NCI-H187 treated with DMSO at 0.1 percent for 48 hours (cell line): Measurements from ENCODE around the gene GAL3ST2.
"Not testable (repeated sequence)": the region's sequence is repeated elsewhere in the genome, so short reads cannot be mapped to it uniquely, and the experiment has no call there.

Experiments used
- DNase-seq: peaks from one replicate; lab custom pipeline; 2025; lab: John Stamatoyannopoulos, UW

Gene GAL3ST2

GRCh38 chr2:241776336-241777169 is at the start of gene GAL3ST2:
TSS of gene GAL3ST2 (plus strand) at chr2:241776822. CDS start at chr2:241776956, 134 bp downstream.
- DNase-seq = no peak

GRCh38 chr2:241728000-241728399 is 48.6 kb upstream of the GAL3ST2 start:
- DNase-seq = no peak

- no peak for DNase-seq
These were observed 48.0 kb upstream of the GAL3ST2 start for GRCh38 chr2:241728627-241729026.

- DNase-seq = no peak
These were observed 46.8 kb upstream of the GAL3ST2 start for GRCh38 chr2:241729868-241730267.

DNA sequence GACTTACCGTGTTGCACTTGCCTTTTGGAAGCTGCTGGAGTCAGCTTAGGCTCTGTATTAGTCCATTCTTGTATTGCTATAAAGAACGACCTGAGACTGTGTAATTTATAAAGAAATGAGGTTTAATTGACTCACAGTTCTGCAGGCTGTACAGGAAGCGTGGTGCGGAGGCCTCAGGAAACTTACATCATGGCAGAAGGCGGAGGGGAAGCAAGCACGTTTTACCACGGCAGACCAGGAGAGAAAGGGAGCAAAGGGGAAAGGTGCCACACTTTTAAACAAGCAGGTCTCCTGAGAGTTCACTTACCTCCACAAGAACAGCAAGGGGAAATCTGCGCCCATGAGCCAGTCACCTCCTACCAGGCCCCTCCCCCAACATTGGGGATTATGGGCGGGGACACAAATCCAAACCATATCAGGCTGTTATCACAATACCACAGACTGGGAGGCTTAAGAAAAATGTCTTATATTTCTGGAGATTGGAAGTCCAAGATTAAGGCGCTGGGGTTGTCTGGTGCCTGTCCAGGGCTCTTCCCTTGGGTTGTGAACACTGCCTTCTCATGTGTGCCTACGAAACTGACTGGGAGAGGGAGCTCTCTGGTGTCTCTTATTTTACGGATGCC is 45.8 kb upstream of the GAL3ST2 start:
- no peak for DNase-seq

DNA sequence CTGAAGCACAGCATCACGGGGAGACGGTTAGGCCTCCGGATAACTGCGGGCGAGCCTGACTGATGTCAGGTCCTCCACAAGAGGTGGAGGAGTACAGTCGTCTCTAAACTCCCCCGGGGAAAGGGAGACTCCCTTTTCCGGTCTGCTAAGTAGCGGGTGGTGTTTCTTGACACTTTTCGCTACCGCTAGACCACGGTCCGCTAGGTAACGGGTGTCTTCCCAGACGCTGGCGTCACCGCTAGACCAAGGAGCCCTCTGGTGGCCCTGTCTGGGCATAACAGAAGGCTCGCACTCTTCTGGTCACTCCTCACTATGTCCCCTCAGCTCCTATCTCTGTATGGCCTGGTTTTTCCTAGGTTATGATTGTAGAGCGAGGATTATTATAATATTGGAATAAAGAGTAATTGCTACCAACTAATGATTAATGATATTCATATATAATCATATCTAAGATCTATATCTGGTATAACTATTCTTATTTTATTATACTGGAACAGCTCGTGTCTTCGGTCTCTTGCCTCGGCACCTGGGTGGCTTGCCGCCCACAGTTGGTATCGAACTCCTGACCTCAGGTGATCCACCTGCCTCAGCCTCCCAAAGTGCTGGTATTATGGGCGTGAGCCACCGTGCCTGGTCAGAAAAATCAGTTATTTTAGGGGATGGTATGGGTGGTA is 44.0 kb upstream of the GAL3ST2 start:
- not testable (repeated sequence) for DNase-seq

GRCh38 chr2:241733391-241734207 is 43.0 kb upstream of the GAL3ST2 start:
- no peak for DNase-seq

GRCh38 chr2:241734208-241734466 is 42.5 kb upstream of the GAL3ST2 start:
- no peak for DNase-seq

- no peak for DNase-seq
These were observed 42.0 kb upstream of the GAL3ST2 start, which contains the start of gene D2HGDH for GRCh38 chr2:241734467-241735208. TSS of gene D2HGDH (plus strand) at chr2:241734630. CDS start at chr2:241735225, 595 bp downstream.

GRCh38 chr2:241736111-241736510 is 40.5 kb upstream of the GAL3ST2 start:
- no peak for DNase-seq

DNA sequence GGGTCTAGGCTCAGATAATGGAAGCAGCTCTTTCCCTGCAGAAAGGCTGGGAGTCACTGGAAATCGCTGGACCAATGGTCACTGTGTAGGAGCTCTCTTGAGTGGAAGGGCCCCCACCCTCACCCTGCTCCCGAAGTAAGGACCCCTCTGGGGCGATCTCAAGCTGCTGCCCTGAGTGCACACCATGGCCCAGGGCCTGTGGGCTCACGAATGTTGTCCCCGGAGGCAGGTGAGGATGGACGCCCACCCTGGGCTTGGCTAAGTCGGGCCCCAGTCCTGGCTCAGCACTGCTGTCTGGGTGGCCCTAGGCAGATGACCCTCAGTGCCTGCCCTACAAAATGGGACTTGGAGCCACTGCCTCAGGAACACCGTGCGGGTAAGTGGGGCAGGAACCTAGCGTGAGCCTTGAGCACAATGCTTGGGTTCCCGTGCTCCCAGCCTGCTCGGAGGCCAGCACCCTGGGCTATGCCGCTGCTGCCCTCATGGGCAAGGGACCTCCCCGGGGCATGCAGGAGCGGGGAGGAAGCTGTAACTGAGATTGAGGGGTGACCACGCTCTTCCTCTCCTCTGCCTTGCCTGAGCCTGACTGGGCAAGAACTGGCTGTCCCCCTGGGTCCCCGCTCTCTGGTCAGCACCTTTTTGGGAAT is 38.5 kb upstream of the GAL3ST2 start:
- no peak for DNase-seq

- no peak for DNase-seq
These were observed 37.4 kb upstream of the GAL3ST2 start for GRCh38 chr2:241739177-241739576.

DNA sequence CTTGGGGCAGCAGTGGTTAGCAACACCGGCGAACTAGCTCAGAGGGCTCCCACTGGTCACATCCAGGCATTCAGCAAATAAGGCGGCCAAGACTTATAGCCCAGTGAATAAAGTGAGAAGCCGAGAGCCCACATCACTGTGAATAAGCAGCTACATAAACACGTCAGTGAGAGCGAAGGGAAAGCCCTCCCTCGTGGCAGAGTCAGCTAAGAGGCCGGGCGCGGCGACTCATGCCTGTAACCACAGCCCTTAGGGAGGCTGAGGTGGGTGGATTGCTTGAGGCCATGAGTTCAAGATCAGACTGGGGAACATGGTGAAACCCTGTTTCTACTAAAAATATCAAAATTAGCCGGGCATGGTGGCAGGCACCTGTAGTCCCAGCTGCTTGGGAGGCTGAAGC is 37.0 kb upstream of the GAL3ST2 start:
- no peak for DNase-seq

- DNase-seq = no peak
These were observed 35.6 kb upstream of the GAL3ST2 start for GRCh38 chr2:241741016-241741415.

DNA sequence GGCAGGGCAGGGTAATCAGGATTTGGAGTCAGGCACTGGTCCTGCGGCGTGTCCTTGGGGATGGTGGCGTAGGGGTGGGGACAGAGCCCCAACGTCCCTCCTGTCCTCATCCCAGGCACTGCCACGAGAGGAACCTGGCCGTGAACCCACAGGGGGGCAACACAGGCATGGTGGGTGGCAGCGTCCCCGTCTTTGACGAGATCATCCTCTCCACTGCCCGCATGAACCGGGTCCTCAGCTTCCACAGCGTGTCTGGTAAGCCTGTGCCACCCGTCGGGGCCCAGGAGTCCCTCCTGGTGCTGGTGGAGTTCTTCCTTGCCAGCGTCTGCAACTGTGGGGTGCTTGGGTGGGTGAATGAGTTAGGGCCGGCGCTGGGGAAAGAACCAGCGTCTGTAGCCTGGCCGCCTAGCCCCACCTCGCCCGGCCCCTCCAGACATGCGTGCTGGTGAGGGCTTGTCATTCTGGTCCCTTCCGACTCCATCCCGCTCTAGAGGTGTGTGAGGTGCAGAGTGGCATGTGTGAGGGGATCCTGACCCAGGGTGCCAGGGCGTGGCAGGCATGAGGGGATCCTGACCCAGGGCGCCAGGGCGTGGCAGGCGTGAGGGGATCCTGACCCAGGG is 34.2 kb upstream of the GAL3ST2 start:
- no peak for DNase-seq

GRCh38 chr2:241743008-241743407 is 33.6 kb upstream of the GAL3ST2 start:
- DNase-seq = not testable (repeated sequence)

DNA sequence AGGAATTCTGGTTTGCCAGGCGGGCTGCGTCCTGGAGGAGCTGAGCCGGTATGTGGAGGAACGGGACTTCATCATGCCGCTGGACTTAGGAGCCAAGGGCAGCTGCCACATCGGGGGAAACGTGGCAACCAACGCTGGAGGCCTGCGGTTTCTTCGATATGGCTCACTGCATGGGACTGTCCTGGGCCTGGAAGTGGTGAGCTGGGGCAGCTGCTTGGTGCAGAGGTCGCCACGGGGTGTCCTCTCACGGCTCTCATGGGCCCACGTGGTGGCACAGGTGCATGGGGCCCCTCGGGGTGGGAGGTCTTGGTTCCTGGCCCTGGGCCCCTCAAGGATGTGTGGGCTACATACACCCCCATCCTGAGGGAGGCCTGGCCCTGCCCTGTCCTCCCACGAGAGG is 33.0 kb upstream of the GAL3ST2 start:
- DNase-seq = no peak

GRCh38 chr2:241744028-241744754 is 32.4 kb upstream of the GAL3ST2 start:
- no peak for DNase-seq

DNA sequence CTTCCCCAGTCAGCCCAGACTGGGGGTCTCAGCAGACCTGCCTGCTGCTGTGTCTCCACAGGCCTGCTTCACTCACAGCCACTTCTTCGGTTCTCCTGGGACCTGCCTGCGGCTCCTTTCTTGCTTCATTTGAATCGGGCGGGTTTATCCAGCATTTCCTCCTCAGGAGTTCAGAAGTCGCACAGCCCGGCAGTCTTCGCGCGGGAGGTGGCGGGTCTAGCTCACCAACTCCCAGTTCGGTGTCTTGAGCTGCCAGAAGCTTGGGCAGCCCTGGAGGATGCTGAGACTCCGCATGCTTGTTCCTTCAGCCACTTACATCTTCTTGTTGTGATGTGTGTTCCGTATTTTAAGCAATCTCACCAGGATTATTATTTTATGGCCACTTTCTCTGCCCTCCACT is 31.3 kb upstream of the GAL3ST2 start:
- DNase-seq = no peak

GRCh38 chr2:241746084-241746483 is 30.5 kb upstream of the GAL3ST2 start:
- no peak for DNase-seq
